AG04449 (cell line): ENCODE results near the gene CCDC170.
A peak's percentile ranks its signal among the peaks of the same experiment; 100 is the strongest.

Source experiments
- CTCF ChIA-PET: fragments of 350-600 bp; formaldehyde crosslinking; extraction: SDS; loops from one replicate; lab custom pipeline; 2021; ENCODE audit warnings: antibody characterized with exemption; lab: Yijun Ruan, JAX
- POLR2A ChIA-PET: fragments of 400-600, 350-600 bp; formaldehyde crosslinking; extraction: SDS; loops from one replicate; lab custom pipeline; 2020; ENCODE audit warnings: antibody characterized with exemption, inconsistent platforms; lab: Yijun Ruan, JAX
- DNase-seq: peaks from one replicate; pipeline ENCODE4 v3.0.0-alpha.2; 2010; ENCODE audit warnings: low read depth, low spot score
- H3K4me3 ChIP-seq: 2 replicates; pipeline ENCODE4 v1.5.1; 2011; ENCODE audit warnings: low read depth, mild to moderate bottlenecking, control low read depth, low read length
- CTCF ChIP-seq: IDR thresholded peaks from one replicate; pipeline ENCODE4 v1.5.1; 2011; ENCODE audit warnings: mild to moderate bottlenecking, moderate library complexity, low read length, control low read depth, inconsistent platforms; ENCODE audit not compliant: insufficient read depth; ENCODE audit errors: missing control alignments

CCDC170 gene

GRCh38 chr6:151475653-151476523, 17.9 kb upstream of the CCDC170 start:
- no peak for DNase-seq
- CTCF ChIA-PET = interaction anchor here (0.5 to 5.6 kb wide), 21 partner anchors 8 to 71 kb away, joined by 3 to 67 read pairs (median 3); partner anchors contain the start of gene RMND1
- no peak overlapping the region; the same call in 1 of the 2 replicates for H3K4me3 ChIP-seq
- POLR2A ChIA-PET = interaction anchor here (0.6 kb wide), 1 partner anchor 30 kb away, joined by 4 read pairs; no protein-coding TSS in a partner anchor
- TF ChIP-seq CTCF = peak; percentile 45

- TF ChIP-seq CTCF = no peak
- ChIA-PET CTCF (interaction anchor here (1.2 to 5.6 kb wide), 4 partner anchors 14 to 72 kb away, joined by 3 to 67 read pairs (median 4); no protein-coding TSS in a partner anchor), POLR2A (no interaction called here)
- no peak for DNase-seq
- H3K4me3 ChIP-seq = no peak overlapping the region
Measured at GRCh38 chr6:151477726-151478125, 16.1 kb upstream of the CCDC170 start.

- DNase-seq = no peak
- ChIA-PET POLR2A (no interaction called here), CTCF (interaction anchor here (0.6 to 5.6 kb wide), 6 partner anchors 10 to 53 kb away, joined by 3 to 67 read pairs (median 3); no protein-coding TSS in a partner anchor)
- H3K4me3 ChIP-seq = no peak overlapping the region
- no peak for TF ChIP-seq CTCF
Measured at GRCh38 chr6:151478670-151479069, 15.1 kb upstream of the CCDC170 start.

- ChIA-PET CTCF (interaction anchor here (0.8 to 1.5 kb wide), 4 partner anchors 8 to 76 kb away, joined by 3 to 7 read pairs (median 5); no protein-coding TSS in a partner anchor), POLR2A (no interaction called here)
- DNase-seq = no peak
- TF ChIP-seq CTCF = no peak
- H3K4me3 ChIP-seq = no peak overlapping the region
Measured at GRCh38 chr6:151481786-151482185, 12.0 kb upstream of the CCDC170 start.

- no peak for TF ChIP-seq CTCF
- ChIA-PET POLR2A (no interaction called here), CTCF (interaction anchor here (0.8 to 1.5 kb wide), 4 partner anchors 9 to 76 kb away, joined by 3 to 7 read pairs (median 5); no protein-coding TSS in a partner anchor)
- no peak overlapping the region for H3K4me3 ChIP-seq
- DNase-seq = peak; percentile 34
Measured at GRCh38 chr6:151482290-151482689, 11.5 kb upstream of the CCDC170 start.

GRCh38 chr6:151483994-151484393, 9.8 kb upstream of the CCDC170 start:
- no peak overlapping the region for H3K4me3 ChIP-seq
- no peak for DNase-seq
- ChIA-PET POLR2A (no interaction called here), CTCF (interaction anchor here (1.7 kb wide), 1 partner anchor 8 kb away, joined by 6 read pairs; no protein-coding TSS in a partner anchor)
- TF ChIP-seq CTCF = no peak
